ENCODE data around the gene YIPF5.
A peak's percentile ranks its signal among the peaks of the same experiment; 100 is the strongest.

YIPF5 gene

DNA sequence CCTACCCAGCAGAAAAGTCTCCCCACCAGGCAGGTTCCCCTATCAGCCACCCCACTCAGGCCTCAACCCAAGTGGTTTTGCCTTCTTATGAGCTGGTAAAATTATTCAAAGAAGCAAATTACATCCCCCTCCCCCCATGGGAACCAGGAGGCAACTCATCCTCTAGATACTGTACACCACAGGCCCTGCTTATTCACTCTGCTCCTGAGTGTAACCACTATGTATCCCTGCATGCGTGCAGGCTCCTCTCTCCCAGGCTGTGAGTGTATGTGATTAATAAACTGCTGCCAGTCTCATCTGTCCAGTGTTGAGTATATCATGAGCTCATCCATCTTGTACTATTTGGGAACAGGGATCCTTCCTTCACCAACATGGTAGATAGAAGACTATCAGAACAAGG lies 8.8 kb upstream of the YIPF5 start:
- DNase-seq (ENCODE audit: low spot score), result no peak

GRCh38 chr5:144177548-144177947 lies 7.1 kb upstream of the YIPF5 start:
- DNase-seq (ENCODE audit: low spot score), result no peak

GRCh38 chr5:144173766-144174165 lies 3.3 kb upstream of the YIPF5 start:
- DNase-seq (ENCODE audit: low spot score), result no peak

DNA sequence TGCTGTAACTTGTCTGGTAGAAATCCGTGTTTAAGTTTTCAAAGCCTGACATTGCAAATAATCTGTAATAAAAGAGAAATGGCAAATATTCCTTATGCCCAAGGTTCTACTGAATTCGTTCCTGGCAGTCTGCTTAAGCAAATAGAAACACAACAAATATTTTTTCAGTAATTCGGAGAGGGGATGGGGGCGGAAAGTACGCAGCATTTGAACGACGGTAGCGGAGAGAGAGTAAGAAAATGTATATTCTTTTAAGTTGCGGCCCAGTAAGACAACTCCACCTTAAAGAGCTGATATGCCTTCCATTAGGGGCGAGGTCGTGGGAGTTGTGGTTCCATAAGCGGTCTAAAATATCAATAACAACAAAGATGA lies 569 bp downstream of the YIPF5 start:
- DNase-seq (ENCODE audit: low spot score), result no peak

DNA sequence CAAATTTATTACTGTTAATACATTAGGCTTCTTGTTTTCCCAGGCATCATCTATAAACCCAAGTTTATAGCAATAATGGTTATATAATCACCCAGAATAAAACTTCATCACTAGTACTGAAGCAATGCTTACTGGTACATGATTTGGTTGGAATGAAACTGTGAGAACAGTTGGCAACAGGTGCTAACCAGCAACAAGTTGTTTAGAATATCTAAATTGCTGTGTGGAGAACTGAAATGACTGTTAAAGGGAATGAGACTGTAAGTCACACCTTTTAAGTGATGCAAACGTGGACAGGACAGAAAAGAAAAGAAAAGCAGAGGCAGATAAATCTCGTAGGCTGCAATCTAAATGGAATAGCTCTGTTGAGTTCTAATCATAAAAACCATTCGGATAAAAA lies 2.5 kb downstream of the YIPF5 start:
- DNase-seq (ENCODE audit: low spot score), result no peak

GRCh38 chr5:144166696-144167095 lies 3.8 kb downstream of the YIPF5 start:
- DNase-seq (ENCODE audit: low spot score), result no peak

DNA sequence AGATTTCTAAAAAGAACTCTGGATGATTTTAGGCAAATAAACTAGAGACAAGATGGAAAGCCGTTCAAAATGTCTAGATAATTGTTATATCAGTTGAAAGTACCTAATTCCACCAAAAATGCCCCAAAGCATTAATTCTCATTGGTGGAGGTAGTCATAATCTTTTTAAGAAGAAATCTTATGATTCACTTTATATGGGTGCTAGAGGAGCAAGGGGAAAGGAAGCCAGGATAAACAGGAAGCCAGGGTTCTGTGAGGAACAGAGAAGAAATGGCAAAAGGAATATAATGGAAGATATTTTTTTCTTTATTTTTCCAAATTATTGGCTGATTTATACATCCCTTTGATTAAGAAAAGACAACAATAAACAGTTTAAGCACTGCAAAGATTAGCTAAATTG lies 7.8 kb downstream of the YIPF5 start:
- no peak for DNase-seq (ENCODE audit: low spot score)

GRCh38 chr5:144156767-144157171 lies 13.7 kb downstream of the YIPF5 start:
- DNase-seq (ENCODE audit: low spot score), result no peak

DNA sequence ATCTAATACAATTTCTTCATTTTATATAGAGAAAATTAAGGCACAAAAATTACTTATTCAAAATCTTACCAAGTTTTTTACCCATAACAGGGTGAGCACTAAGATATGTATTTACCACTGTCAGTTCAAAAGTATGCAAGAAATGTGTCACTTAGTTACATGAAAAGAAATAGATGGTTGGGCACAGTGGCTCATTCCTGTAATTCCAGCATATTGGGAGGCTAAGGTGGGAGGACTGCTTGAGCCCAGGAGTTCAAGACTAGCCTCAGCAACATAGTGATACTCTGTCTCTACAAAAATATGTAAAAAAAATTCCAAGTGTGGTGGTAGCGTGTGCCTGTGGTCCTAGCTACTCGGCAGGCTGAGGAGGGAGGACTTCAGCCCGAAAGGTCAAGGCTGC lies 19.4 kb downstream of the YIPF5 start:
- DNase-seq (ENCODE audit: low spot score), result no peak

DNA sequence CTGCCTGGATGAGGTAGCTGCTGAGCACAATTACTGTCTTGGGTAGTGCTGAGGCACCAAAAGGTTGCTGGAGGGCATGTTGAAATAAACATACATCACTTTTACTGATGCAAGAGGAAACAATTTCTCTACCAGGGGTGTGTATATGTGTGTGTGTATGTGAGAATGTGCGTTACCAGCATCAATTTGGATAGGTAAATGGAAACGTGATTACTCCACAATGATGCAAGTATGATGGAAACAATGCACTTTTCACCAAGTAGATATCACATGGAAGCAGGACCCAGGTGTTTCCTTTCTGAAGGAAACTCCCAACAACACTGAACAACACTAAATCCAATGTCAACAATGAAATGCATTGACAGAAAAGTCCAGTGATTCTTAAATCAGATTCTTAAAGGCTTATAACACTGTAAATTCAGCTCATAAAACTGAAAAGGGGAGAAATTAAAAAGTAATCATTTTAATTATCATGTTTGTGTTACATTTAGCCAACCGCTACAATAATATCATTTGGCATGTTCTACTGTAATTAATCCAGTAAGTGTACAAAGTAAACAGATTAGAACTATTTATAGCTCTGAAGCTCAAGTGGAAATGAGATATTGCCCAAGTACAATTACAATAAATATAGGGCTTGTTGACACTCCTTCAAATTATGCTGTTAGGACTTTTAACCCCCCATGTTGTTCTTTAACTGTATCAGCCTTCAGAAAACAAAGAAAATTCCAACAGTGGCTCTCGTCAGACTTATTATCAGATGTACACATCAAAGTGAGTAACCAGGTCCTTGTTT lies 25.3 kb downstream of the YIPF5 start:
- DNase-seq (ENCODE audit: low spot score), result no peak

DNA sequence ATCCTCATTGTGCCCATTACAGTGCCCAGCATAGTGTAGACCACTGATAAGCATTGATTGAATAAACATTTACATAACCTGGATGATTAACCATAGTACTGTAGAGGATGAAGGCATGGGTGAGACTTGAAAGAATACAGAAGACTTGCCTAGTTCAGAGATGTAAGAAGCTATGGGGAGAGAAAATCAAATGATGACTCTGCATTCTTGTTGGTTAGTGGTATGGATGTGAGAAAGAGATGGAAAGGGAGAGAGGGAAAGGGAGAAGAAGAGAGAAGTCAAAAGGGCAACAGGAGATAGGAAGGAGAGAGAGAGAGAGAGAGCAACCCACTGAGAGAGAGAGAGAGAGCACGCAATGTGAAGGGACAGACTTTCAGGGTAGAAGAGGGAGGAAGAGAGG lies 26.8 kb downstream of the YIPF5 start:
- DNase-seq (ENCODE audit: low spot score), result no peak

DNA sequence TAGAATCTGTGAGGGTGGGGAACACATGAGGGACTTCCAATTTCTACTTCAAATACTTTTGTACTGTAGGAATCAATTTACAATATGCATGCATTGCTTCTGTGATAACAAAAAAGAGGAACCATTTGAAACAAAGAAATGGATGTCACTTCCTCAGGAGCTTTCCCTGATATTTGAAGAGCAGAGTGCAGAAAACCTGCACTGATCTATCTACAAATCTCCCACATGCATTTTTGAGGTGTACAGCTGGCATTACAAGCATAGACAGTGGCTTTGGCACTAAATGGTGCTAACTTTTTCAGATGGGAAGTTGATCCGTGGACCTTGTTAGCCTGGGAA lies 27.7 kb downstream of the YIPF5 start:
- no peak for DNase-seq (ENCODE audit: low spot score)

DNA sequence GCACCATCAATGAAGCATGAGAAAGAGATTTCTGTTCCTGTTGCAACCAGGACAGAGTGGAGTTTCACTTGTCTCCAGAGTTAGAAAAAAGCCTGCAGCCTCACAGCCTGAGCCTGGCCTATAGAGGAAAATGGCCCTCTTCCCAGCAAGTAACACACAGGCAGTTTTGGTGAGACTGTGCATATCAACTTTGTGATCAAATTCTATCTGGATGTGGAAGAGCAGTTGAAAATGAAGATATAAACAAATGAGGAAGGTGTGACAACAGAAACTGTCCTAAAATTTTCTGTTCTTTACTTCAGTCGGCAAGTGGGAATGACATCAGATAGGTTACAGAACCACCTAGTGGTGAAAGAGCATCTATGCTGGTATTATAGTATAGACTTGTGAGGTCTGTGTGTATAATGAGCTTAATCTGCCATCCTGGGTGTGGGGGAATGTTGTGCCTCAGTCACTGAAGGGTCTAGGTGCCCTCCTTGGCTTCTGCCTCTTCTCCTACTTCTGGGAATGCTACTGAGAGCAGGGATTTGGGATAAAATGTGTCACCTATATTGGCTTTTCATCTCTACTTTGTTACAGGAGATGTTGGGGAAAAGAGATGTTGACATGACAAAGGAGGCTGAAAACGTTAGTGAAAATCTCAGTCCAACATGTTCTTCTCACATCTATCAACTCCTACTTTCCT lies 28.2 kb downstream of the YIPF5 start:
- DNase-seq (ENCODE audit: low spot score), result peak; percentile 22

DNA sequence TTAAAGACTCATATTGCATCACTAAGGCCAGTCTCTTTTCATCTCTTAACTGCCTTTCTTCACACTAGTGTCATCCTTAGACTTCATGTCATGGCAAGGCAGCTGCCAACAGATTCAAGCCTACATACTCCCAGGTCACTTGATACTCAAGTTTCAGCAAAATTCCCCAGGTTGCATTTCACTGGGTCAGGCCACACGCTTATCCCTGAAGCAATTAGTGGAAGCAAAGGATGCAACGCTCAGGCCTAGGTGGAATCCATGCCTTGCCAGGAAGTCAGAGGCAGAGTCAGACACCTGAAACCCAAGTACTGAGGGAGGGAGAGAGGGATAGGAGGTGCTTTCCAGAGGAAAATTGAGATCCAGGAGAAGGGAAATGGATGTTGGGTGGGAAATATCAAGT lies 28.9 kb downstream of the YIPF5 start:
- no peak for DNase-seq (ENCODE audit: low spot score)

DNA sequence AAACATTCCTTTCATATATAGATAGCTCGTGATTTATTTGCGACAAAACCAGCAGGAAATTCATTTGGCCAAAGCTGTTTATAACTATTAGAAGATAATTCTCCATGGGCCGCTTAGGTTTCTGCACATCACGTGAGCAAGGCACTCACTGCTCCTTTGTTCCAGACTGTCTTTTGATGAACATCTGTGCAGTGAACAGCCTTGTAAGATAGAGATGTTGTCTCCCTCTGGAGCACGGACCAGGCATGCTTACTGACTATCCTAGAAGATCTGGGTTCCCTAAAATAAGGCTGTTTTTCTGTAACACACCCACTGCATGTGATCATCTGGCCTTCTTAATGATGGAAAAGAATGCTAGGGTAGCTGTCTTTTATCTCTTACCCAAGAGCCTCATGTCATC lies 30.9 kb downstream of the YIPF5 start:
- no peak for DNase-seq (ENCODE audit: low spot score)

DNA sequence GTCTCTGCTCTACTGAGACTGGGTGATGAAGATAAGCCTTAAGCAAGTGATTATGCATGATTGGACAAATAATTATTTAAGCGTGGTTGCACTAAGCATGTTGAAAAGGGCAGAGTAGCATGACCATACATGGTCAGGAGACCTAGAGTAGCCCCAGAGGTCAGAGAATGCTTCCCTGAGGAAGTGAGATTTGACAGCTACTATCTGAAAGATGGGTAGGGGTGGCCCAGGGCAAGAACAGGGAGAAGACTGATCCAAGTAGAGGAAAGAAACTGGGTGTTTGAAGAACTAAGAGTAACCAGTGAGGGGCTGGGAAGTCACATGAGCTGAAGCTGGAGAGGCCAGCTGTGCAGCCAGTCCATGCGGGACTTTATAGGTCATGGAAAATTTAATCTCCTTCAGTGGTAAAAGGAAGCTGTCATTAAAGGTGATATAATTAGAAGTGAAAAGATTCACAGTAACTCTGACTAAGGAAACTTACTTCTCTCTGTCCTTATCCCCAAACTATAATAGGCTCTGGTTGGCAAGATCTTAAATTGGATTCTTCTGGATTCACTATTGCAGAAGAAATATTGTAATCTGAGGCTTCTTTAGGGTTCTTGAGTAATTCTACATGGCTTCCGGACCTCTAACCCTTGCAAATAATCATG lies 35.2 kb downstream of the YIPF5 start:
- no peak for DNase-seq (ENCODE audit: low spot score)

- no peak for DNase-seq (ENCODE audit: low spot score)
Measured at GRCh38 chr5:144134194-144134826, 36.1 kb downstream of the YIPF5 start.

DNA sequence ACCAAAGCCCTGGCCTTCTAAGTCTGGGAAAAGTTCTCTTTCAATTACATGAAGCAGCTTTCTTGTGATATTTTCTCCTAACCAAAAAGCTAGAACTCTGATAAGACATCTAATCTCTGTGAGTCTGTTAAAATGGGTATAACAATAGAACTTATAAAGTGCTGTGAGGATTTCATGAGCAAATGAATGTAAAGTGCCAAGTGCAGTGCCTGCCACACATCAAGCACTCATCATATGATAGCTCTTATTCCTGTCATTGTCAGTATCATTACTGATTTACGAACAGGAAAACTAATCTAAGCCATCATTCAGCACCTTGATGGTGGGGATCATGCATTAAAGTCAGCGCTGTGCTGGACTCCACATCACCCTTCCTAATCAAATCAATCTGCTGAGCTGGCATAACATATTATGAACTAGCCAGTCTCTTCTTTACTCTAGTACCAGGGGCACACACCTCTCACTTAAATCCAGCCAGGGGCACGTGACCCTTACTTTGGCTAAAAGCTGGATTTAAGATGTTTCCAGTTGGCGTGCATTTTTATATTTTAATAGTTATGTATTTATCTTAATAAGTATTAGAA lies 37.3 kb downstream of the YIPF5 start:
- DNase-seq (ENCODE audit: low spot score), result no peak

GRCh38 chr5:144131261-144131660 lies 39.2 kb downstream of the YIPF5 start:
- DNase-seq (ENCODE audit: low spot score), result no peak

GRCh38 chr5:144130306-144130705 lies 40.2 kb downstream of the YIPF5 start:
- no peak for DNase-seq (ENCODE audit: low spot score)

GRCh38 chr5:144128844-144129243 lies 41.6 kb downstream of the YIPF5 start:
- no peak for DNase-seq (ENCODE audit: low spot score)

GRCh38 chr5:144126707-144127106 lies 43.8 kb downstream of the YIPF5 start:
- DNase-seq (ENCODE audit: low spot score), result no peak
